ENCODE measurements around the gene SHROOM3. TPM values are rescaled to one million over a fixed set of nuclear protein-coding genes. Genes with fewer than 3 reads are reported as not detected.

SHROOM3 gene
- total and polyA plus RNA-seq, 2 of the 13 experiments (the other 11 are each of a cell fraction or from before 2014, with no cell fraction given): 0.01 TPM; not detected in 1

GRCh38 chr4:76487621-76488020, 52.6 kb downstream of the SHROOM3 start:
- BruUV-seq (replicated peaks): no TSS peak
- TF ChIP-seq CBX2 (IDR thresholded peaks at IDR 0.05; ENCODE audit: low read depth, low read length) (no peak), CBX2 (CRISPR knock-in tag; IDR thresholded peaks at IDR 0.05; ENCODE audit: low read depth) (no peak), SSRP1 (CRISPR knock-in tag; IDR thresholded peaks at IDR 0.05) (no peak), ZSCAN21 (CRISPR knock-in tag; IDR thresholded peaks at IDR 0.05; ENCODE audit: borderline replicate concordance) (no peak), ZMYM2 (CRISPR knock-in tag; IDR thresholded peaks at IDR 0.05) (no peak), SATB2 (CRISPR knock-in tag; IDR thresholded peaks at IDR 0.05) (no peak), ZNF282 (IDR thresholded peaks at IDR 0.05; ENCODE audit: partially characterized antibody) (no peak), ATF3 (CRISPR knock-in tag; IDR thresholded peaks at IDR 0.05) (no peak), ZFP36L2 (CRISPR knock-in tag; IDR thresholded peaks at IDR 0.05) (no peak), HOXA5 (CRISPR knock-in tag; IDR thresholded peaks at IDR 0.05) (no peak), ZBTB34 (CRISPR knock-in tag; IDR thresholded peaks at IDR 0.05) (no peak), ZGPAT (CRISPR knock-in tag; IDR thresholded peaks at IDR 0.05) (no peak), KDM5A (IDR thresholded peaks at IDR 0.05; ENCODE audit: borderline replicate concordance, low read length) (no peak), ZZZ3 (CRISPR knock-in tag; IDR thresholded peaks at IDR 0.05; ENCODE audit: borderline replicate concordance) (no peak)
- TF ChIP-seq, protein P1, sequence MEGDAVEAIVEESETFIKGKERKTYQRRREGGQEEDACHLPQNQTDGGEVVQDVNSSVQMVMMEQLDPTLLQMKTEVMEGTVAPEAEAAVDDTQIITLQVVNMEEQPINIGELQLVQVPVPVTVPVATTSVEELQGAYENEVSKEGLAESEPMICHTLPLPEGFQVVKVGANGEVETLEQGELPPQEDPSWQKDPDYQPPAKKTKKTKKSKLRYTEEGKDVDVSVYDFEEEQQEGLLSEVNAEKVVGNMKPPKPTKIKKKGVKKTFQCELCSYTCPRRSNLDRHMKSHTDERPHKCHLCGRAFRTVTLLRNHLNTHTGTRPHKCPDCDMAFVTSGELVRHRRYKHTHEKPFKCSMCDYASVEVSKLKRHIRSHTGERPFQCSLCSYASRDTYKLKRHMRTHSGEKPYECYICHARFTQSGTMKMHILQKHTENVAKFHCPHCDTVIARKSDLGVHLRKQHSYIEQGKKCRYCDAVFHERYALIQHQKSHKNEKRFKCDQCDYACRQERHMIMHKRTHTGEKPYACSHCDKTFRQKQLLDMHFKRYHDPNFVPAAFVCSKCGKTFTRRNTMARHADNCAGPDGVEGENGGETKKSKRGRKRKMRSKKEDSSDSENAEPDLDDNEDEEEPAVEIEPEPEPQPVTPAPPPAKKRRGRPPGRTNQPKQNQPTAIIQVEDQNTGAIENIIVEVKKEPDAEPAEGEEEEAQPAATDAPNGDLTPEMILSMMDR (CRISPR knock-in tag; IDR thresholded peaks at IDR 0.05): no peak
- TF ChIP-seq, protein P2, sequence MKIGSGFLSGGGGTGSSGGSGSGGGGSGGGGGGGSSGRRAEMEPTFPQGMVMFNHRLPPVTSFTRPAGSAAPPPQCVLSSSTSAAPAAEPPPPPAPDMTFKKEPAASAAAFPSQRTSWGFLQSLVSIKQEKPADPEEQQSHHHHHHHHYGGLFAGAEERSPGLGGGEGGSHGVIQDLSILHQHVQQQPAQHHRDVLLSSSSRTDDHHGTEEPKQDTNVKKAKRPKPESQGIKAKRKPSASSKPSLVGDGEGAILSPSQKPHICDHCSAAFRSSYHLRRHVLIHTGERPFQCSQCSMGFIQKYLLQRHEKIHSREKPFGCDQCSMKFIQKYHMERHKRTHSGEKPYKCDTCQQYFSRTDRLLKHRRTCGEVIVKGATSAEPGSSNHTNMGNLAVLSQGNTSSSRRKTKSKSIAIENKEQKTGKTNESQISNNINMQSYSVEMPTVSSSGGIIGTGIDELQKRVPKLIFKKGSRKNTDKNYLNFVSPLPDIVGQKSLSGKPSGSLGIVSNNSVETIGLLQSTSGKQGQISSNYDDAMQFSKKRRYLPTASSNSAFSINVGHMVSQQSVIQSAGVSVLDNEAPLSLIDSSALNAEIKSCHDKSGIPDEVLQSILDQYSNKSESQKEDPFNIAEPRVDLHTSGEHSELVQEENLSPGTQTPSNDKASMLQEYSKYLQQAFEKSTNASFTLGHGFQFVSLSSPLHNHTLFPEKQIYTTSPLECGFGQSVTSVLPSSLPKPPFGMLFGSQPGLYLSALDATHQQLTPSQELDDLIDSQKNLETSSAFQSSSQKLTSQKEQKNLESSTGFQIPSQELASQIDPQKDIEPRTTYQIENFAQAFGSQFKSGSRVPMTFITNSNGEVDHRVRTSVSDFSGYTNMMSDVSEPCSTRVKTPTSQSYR (CRISPR knock-in tag; IDR thresholded peaks at IDR 0.05; ENCODE audit: borderline replicate concordance): no peak

More at GRCh38 chr4:76487621-76488020, 52.6 kb downstream of the SHROOM3 start:
- intact Hi-C loops (cut with micrococcal nuclease; ENCODE audit: unreplicated experiment) (no loop called here), in situ Hi-C loops (cut with HindIII; ENCODE audit: extremely low pct_ligation_motif_present, low pct_unique_long_range_greater_than_20kb) (no loop called here)
- 92% methylated on average over 1 of the region's 1 CpG for WGBS (ENCODE audit: low lambda C conversion rate)
- Histone ChIP-seq H3K79me2 (ENCODE audit: insufficient read depth, low read length) (no peaks in the 10 kb centered on the region), H3K4me1 (ENCODE audit: insufficient read depth, low read length) (no peaks in the 10 kb centered on the region), H2AFZ (ENCODE audit: low read length) (no peak overlapping the region), H3K27ac (ENCODE audit: extremely low read length, insufficient read depth, low read length) (no peak overlapping the region), H3K4me2 (ENCODE audit: low read depth, low read length) (no peak overlapping the region), H4K20me1 (ENCODE audit: insufficient read depth, low read length) (no peaks in the 10 kb centered on the region), H3K9me3 (ENCODE audit: low read length) (peaks cover 12% of the 10 kb centered on the region), H3K9ac (ENCODE audit: insufficient read depth, low read depth, low read length) (no peak overlapping the region), H3K36me3 (replicated peaks in 1 of 2; ENCODE audit: control insufficient read depth in 1 of 2, insufficient read depth in 2 of 2, low read length in 2 of 2) (no peaks in the 10 kb centered on the region), H3K27me3 (ENCODE audit: control insufficient read depth in 1 of 2, insufficient read depth in 2 of 2, low read length in 2 of 2) (no peaks in the 10 kb centered on the region), H3K4me3 (replicated peaks in 1 of 3; ENCODE audit: insufficient read depth in 1 of 3, low read depth in 2 of 3, low read length in 3 of 3) (no peak overlapping the region)
- CTCF ChIA-PET (ENCODE audit: low intra/inter-chr PET ratio, low total read pairs): no interaction called here
- POLR2A ChIA-PET: no interaction called here
- FAIRE-seq (no peak), DNase-seq (ENCODE audit: low spot score) (no peak), ATAC-seq (no peak)

Measured in HepG2 (cell line).